Esophagus muscularis mucosa (tissue), 4 donors: ENCODE data around the gene YY1. TPM values are rescaled to one million over a fixed set of nuclear protein-coding genes. Genes with fewer than 3 reads are reported as not detected.

Experiments
- DNase-seq: peaks from one replicate; pipeline ENCODE4 v3.0.0-alpha.2; 2017; ENCODE audit errors: extremely low spot score
- H3K27ac ChIP-seq, 4 donors: fragments of 200-600 bp; sonication (generic); replicated peaks in 1 of 4; 1 replicate in 3 of 4; 2 replicates in 1 of 4; pipeline ENCODE4 v1.5.1; 2016 to 2019; ENCODE audit warnings: mild to moderate bottlenecking in 1 of 4
- H3K27me3 ChIP-seq, 4 donors: fragments of 200-600 bp; sonication (generic); one replicate each; pipeline versions ENCODE4 v1.5.1 to v1.6.0; 2016 to 2019
- H3K36me3 ChIP-seq, 4 donors: fragments of 200-600 bp; sonication (generic); one replicate each; pipeline ENCODE4 v1.5.1; 2016 to 2019
- H3K4me1 ChIP-seq, 4 donors: fragments of 200-600 bp; sonication (generic); one replicate each; pipeline ENCODE4 v1.5.1; 2016 to 2019
- H3K4me3 ChIP-seq, 4 donors: fragments of 200-600 bp; sonication (generic); 1 replicate in 2 of 4; 2 replicates in 2 of 4; pipeline ENCODE4 v1.5.1; 2016 to 2019; ENCODE audit warnings: mild to moderate bottlenecking in 4 of 4, moderate library complexity in 1 of 4
- H3K9me3 ChIP-seq, 4 donors: fragments of 200-600 bp; sonication (generic); 1 replicate in 3 of 4; 2 replicates in 1 of 4; pipeline ENCODE4 v1.5.1; 2016 to 2019
- CTCF ChIP-seq, 3 experiments: fragments of 200-600 bp in 2 of 3; fragments of 450-650 bp in 1 of 3; sonication (generic) in 2 of 3; IDR thresholded peaks; one replicate each; pipeline ENCODE4 v1.5.1; 2017 to 2019; ENCODE audit warnings: antibody characterized with exemption in 3 of 3, mild to moderate bottlenecking in 2 of 3, moderate library complexity in 1 of 3
- EP300 ChIP-seq: sonication (generic); formaldehyde crosslinking; IDR thresholded peaks from one replicate; pipeline ENCODE4 v1.6.1; 2017; ENCODE audit warnings: antibody characterized with exemption
- POLR2A ChIP-seq: fragments of 450-650 bp; IDR thresholded peaks from one replicate; pipeline ENCODE4 v1.6.1; 2017; ENCODE audit warnings: antibody characterized with exemption, moderate library complexity, mild to moderate bottlenecking, low read depth
- POLR2AphosphoS5 ChIP-seq, 2 donors: sonication (generic); formaldehyde crosslinking; IDR thresholded peaks; one replicate each; pipeline ENCODE4 v1.6.1; 2017; ENCODE audit warnings: antibody characterized with exemption in 2 of 2
- WGBS: methylation state at CpG from one replicate; pipeline ENCODE4 v1.1.5; 2018; 5-methylcytosine and 5-hydroxymethylcytosine counted together
- intact Hi-C: fragments of 100-400 bp; cut with DNase I; formaldehyde crosslinking; loops from one replicate; pipeline ENCODE4 v1.15.1; 2023
- total RNA-seq, 4 donors: library from RNA; depleted of rRNA; stranded (reverse); fragments of >200 nt; gene quantifications; one replicate each; pipeline versions ENCODE4 v1.1.0 to v1.2.1, GENCODE V29; 2016

Gene YY1
- total RNA-seq, 4 donors from 2014 or later, result 54.8 to 83.4 (median 62.7) TPM

- intact Hi-C loops, result no loop called here
- no peaks in the 10 kb centered on the region for H3K9me3 ChIP-seq
- H3K36me3 ChIP-seq, result no peaks in the 10 kb centered on the region
- H3K4me3 ChIP-seq, result no peak overlapping the region
- no peak overlapping the region for H3K27ac ChIP-seq
- 95% methylated on average over 7 of the region's 7 CpGs for WGBS
- no peak for TF ChIP-seq POLR2A
- no peak for TF ChIP-seq EP300
- no peak for TF ChIP-seq CTCF (IDR thresholded peaks at IDR 0.05)
- no peak for TF ChIP-seq POLR2AphosphoS5 (IDR thresholded peaks at IDR 0.05)
- H3K27me3 ChIP-seq, result no peaks in the 10 kb centered on the region
- H3K4me1 ChIP-seq, result peaks cover 11 to 24% (median 19%) of the 10 kb centered on the region in 4 donors
- DNase-seq, result no peak
Measured at GRCh38 chr14:100212476-100213333, 26.2 kb upstream of the YY1 start.

DNA sequence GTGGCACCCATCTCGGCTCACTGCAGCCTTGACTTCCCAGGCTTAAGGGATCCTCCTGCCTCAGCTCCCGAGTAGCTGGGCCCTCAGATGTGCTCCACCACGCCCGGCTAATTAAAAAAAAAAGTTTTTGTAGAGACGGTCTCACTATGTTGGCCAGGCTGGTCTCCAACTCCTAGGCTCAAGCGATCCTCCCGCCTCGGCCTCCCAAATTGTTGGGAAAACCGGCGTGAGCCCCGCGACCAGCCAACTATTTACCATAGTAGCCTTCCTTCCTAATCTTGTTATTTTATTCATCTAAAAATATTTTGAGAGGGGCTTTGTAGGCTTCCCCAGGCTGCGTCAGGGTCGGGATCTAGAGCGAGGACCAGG is 25.4 kb upstream of the YY1 start:
- no peaks in the 10 kb centered on the region for H3K36me3 ChIP-seq
- no peaks in the 10 kb centered on the region for H3K27me3 ChIP-seq
- WGBS, result 55% methylated on average over 15 of the region's 15 CpGs
- H3K9me3 ChIP-seq, result no peaks in the 10 kb centered on the region
- intact Hi-C loops, result no loop called here
- peak overlapping the region; percentile 90 to 98 (median 93) for H3K4me3 ChIP-seq
- peaks cover 11 to 24% (median 19%) of the 10 kb centered on the region in 4 donors for H3K4me1 ChIP-seq
- H3K27ac ChIP-seq, result peak overlapping the region; percentile 96 to 99 (median 98)
- DNase-seq, result no peak
- TF ChIP-seq EP300, result no peak
- no peak for TF ChIP-seq POLR2AphosphoS5 (IDR thresholded peaks at IDR 0.05)
- TF ChIP-seq CTCF (IDR thresholded peaks at IDR 0.05), result no peak
- TF ChIP-seq POLR2A, result no peak

DNA sequence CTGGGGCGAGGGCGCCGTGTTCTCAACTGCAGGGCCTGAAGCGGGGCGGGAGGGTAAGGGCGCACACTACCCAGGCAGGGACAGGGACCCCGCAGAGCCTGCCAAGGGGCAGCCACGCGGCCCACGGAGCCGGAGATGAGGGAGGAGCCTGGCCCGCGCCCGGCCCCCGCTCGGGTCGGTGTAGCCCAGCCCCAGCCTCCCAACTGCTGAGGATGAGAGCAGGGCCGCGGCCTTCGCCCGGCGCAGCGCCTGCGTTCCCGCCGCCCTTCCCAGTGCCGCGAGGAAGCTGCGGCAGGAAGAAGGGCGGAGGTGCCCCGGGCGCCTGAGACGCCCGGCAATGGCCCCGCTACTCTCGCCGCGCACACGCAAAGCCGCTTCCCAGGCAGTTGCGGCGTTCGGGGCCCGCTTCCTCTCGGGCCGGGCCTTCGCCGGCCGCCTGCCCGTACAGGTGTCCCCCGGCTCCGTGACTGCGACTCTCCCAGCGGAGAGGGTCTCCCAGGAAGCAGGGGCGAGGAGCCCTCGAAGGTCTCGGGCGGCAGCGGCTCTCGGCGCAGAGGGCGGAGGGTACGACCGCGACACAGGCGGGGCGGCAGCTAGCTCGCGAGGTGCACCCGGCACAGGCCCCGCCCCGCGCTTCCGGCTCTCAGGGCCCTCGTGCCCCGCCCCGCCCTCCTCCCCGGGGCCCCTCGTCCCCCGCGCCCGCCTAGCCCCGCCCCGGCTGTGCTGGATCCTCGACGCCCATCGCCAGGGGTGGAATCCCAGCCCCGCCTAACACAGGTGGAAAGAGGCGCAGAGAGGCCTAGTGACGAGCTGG is 24.8 kb upstream of the YY1 start:
- no peaks in the 10 kb centered on the region for H3K9me3 ChIP-seq
- peak overlapping the region; percentile 90 to 98 (median 93) for H3K4me3 ChIP-seq
- peak; percentile 95 for DNase-seq
- H3K27me3 ChIP-seq, result no peaks in the 10 kb centered on the region
- no peaks in the 10 kb centered on the region for H3K36me3 ChIP-seq
- 9% methylated on average over 7 of the region's 90 CpGs for WGBS
- intact Hi-C loops, result loop anchor here (2.0 kb wide), 1 partner anchor 23 kb away; no protein-coding TSS in a partner anchor
- TF ChIP-seq EP300 (no peak), CTCF (IDR thresholded peaks at IDR 0.05) (no peak), POLR2AphosphoS5 (IDR thresholded peaks at IDR 0.05) (peak; percentile 85 to 95), POLR2A (peak; percentile 53)
- peak overlapping the region; percentile 96 to 99 (median 98) for H3K27ac ChIP-seq
- peaks cover 11 to 24% (median 19%) of the 10 kb centered on the region in 4 donors for H3K4me1 ChIP-seq

DNA sequence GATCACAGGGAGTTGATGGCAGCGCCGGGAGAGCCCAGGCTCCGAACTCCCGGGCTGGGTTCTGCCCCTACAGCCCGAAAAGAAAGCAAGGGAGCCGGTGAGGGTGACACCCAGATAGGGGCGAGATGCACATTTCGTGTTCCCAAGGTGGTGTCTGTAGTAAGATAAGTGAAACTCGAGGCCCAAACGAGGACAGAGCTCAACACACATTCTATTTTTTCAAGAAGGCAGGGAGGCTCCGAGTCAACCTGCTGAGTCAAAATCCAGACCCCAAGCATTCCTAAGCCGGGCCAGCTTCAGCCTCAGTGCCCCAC is 24.2 kb upstream of the YY1 start:
- intact Hi-C loops, result loop anchor here (2.0 kb wide), 1 partner anchor 22 kb away; no protein-coding TSS in a partner anchor
- no peak for DNase-seq
- Histone ChIP-seq H3K27me3 (no peaks in the 10 kb centered on the region), H3K36me3 (no peaks in the 10 kb centered on the region), H3K27ac (peak overlapping the region; percentile 96 to 99 (median 98)), H3K4me3 (peak overlapping the region; percentile 90 to 98 (median 93)), H3K4me1 (peaks cover 11 to 24% (median 19%) of the 10 kb centered on the region in 4 donors), H3K9me3 (no peaks in the 10 kb centered on the region)
- TF ChIP-seq POLR2AphosphoS5 (IDR thresholded peaks at IDR 0.05) (no peak), EP300 (no peak), CTCF (IDR thresholded peaks at IDR 0.05) (no peak), POLR2A (no peak)
- WGBS, result 38% methylated on average over 8 of the region's 12 CpGs
